ENCODE results near the gene MYDGF. TPM values are rescaled to one million over a fixed set of nuclear protein-coding genes. Genes with fewer than 3 reads are reported as not detected.

MYDGF gene
- total RNA-seq, 1 donor from 2014 or later, result 23.4 TPM

DNA sequence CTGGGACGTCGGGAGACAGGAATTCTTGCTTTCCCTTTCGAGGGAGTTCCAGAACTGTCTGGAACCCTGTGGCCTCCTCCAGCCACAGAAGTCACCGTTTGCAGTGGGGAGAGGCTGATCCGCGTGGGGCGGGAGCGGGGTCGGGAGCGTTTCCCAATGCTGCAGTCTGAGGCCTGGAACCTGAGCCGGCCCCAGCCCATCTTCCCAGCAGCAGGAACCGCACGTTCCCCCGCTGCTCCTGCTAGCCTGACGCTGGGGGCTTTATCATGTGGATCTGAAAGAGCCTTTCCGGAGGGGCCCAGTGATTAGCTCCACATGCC is 40.1 kb upstream of the MYDGF start:
- H3K36me3 Mint-ChIP-seq, result peaks cover 14% of the 10 kb centered on the region
- H3K79me2 ChIP-seq (ENCODE audit: low read depth), result no peaks in the 10 kb centered on the region
- H3K9ac ChIP-seq, result no peak overlapping the region
- no peaks in the 10 kb centered on the region for H3K27me3 ChIP-seq
- no peaks in the 10 kb centered on the region for H3K36me3 ChIP-seq
- no peaks in the 10 kb centered on the region for H3K9me3 Mint-ChIP-seq
- no peak for DNase-seq (ENCODE audit: low spot score)
- no peaks in the 10 kb centered on the region for H3F3A ChIP-seq (ENCODE audit: low read depth)
- H4K20me1 ChIP-seq (ENCODE audit: low read depth), result no peaks in the 10 kb centered on the region
- H3K4me3 Mint-ChIP-seq, result no peak overlapping the region
- TF ChIP-seq, protein P1, sequence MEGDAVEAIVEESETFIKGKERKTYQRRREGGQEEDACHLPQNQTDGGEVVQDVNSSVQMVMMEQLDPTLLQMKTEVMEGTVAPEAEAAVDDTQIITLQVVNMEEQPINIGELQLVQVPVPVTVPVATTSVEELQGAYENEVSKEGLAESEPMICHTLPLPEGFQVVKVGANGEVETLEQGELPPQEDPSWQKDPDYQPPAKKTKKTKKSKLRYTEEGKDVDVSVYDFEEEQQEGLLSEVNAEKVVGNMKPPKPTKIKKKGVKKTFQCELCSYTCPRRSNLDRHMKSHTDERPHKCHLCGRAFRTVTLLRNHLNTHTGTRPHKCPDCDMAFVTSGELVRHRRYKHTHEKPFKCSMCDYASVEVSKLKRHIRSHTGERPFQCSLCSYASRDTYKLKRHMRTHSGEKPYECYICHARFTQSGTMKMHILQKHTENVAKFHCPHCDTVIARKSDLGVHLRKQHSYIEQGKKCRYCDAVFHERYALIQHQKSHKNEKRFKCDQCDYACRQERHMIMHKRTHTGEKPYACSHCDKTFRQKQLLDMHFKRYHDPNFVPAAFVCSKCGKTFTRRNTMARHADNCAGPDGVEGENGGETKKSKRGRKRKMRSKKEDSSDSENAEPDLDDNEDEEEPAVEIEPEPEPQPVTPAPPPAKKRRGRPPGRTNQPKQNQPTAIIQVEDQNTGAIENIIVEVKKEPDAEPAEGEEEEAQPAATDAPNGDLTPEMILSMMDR (IDR thresholded peaks at IDR 0.05), result no peak
- TF ChIP-seq EZH2phosphoT487 (IDR thresholded peaks at IDR 0.05) (no peak), EZH2 (IDR thresholded peaks at IDR 0.05) (no peak)
- H3K27me3 Mint-ChIP-seq (ENCODE audit: insufficient read depth, low read depth), result peaks cover 6% of the 10 kb centered on the region
- no peak overlapping the region for H3K27ac Mint-ChIP-seq
- H3K27ac ChIP-seq, result no peak overlapping the region
- H3K4me1 ChIP-seq, result no peaks in the 10 kb centered on the region
- no peak overlapping the region for H3K4me2 ChIP-seq
- H2AFZ ChIP-seq (replicated peaks), result no peak overlapping the region
- H3K9me3 ChIP-seq (ENCODE audit: low read depth), result no peaks in the 10 kb centered on the region
- H3K4me3 ChIP-seq, result no peak overlapping the region
- H3K4me1 Mint-ChIP-seq, result no peaks in the 10 kb centered on the region

- Histone ChIP-seq H4K20me1 (ENCODE audit: low read depth) (no peaks in the 10 kb centered on the region), H3F3A (ENCODE audit: low read depth) (no peaks in the 10 kb centered on the region), H3K9ac (no peak overlapping the region), H3K4me1 (no peaks in the 10 kb centered on the region), H3K27me3 (no peaks in the 10 kb centered on the region), H3K27ac (no peak overlapping the region), H3K79me2 (ENCODE audit: low read depth) (no peaks in the 10 kb centered on the region), H2AFZ (replicated peaks) (no peak overlapping the region), H3K4me3 (no peak overlapping the region), H3K4me2 (no peak overlapping the region), H3K9me3 (ENCODE audit: low read depth) (no peaks in the 10 kb centered on the region), H3K36me3 (no peaks in the 10 kb centered on the region)
- Mint-ChIP-seq H3K9me3 (no peaks in the 10 kb centered on the region), H3K4me1 (no peaks in the 10 kb centered on the region), H3K27ac (no peak overlapping the region), H3K4me3 (no peak overlapping the region), H3K36me3 (peaks cover 13% of the 10 kb centered on the region), H3K27me3 (ENCODE audit: insufficient read depth, low read depth) (peaks cover 5% of the 10 kb centered on the region)
- no peak for TF ChIP-seq EZH2phosphoT487 (IDR thresholded peaks at IDR 0.05)
- TF ChIP-seq, protein P1 (IDR thresholded peaks at IDR 0.05), result no peak
- TF ChIP-seq EZH2 (IDR thresholded peaks at IDR 0.05), result no peak
- DNase-seq (ENCODE audit: low spot score), result no peak
Measured at GRCh38 chr19:4709440-4710280, 39.5 kb upstream of the MYDGF start.

- Histone ChIP-seq H3F3A (ENCODE audit: low read depth) (no peaks in the 10 kb centered on the region), H3K79me2 (ENCODE audit: low read depth) (no peaks in the 10 kb centered on the region), H3K4me1 (no peaks in the 10 kb centered on the region), H3K4me2 (no peak overlapping the region), H4K20me1 (ENCODE audit: low read depth) (no peaks in the 10 kb centered on the region), H3K9me3 (ENCODE audit: low read depth) (no peaks in the 10 kb centered on the region), H3K9ac (no peak overlapping the region), H3K36me3 (no peaks in the 10 kb centered on the region), H3K27ac (no peak overlapping the region), H3K27me3 (no peaks in the 10 kb centered on the region), H3K4me3 (no peak overlapping the region), H2AFZ (replicated peaks) (no peak overlapping the region)
- no peak for DNase-seq (ENCODE audit: low spot score)
- H3K9me3 Mint-ChIP-seq, result no peaks in the 10 kb centered on the region
- peaks cover 9% of the 10 kb centered on the region for H3K36me3 Mint-ChIP-seq
- H3K4me3 Mint-ChIP-seq, result no peak overlapping the region
- H3K4me1 Mint-ChIP-seq, result no peaks in the 10 kb centered on the region
- TF ChIP-seq, protein P1 (IDR thresholded peaks at IDR 0.05), result no peak
- TF ChIP-seq EZH2 (IDR thresholded peaks at IDR 0.05) (no peak), EZH2phosphoT487 (IDR thresholded peaks at IDR 0.05) (no peak)
- H3K27ac Mint-ChIP-seq, result no peak overlapping the region
- H3K27me3 Mint-ChIP-seq (ENCODE audit: insufficient read depth, low read depth), result peaks cover 2% of the 10 kb centered on the region
Measured at GRCh38 chr19:4707956-4708650, 38.0 kb upstream of the MYDGF start.
